Activated CD4-positive, alpha-beta T cell treated with anti-CD3 and anti-CD28 coated beads, Interleukin-10, Interleukin-2, amounts not matched to agents 100 ng/mL and 50 ng/mL, durations not matched to agents 16 hours and 8 hours (primary cell): ENCODE data around the gene MTR.
"Not testable (repeated sequence)": the region's sequence is repeated elsewhere in the genome, so short reads cannot be mapped to it uniquely, and the experiment has no call there.

Experiments
- DNase-seq: peaks from one replicate; pipeline ENCODE4 v3.0.0-alpha.2; 2020

The MTR gene

GRCh38 chr1:236868625-236869467, 73.8 kb downstream of the MTR start:
- peak; percentile 67 for DNase-seq

DNA sequence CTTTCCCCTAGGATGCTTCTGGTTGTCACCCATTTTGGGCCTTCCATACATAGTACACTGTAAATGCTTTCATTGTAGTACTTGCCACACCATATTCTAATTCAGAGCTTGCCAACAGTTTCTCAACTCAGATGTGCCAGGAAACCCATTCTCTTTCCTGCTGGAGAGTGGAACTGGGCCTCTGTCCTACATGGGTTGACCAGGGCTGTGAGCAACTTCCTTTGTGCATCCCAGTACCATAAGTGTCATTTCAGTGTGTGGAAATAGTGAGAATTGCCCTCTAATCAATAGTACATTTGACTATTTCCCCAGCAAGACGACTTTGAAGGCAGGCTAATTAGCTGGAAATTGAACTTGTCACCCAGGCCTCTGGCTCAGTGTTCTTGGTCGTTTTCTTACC, 74.8 kb downstream of the MTR start:
- no peak for DNase-seq

DNA sequence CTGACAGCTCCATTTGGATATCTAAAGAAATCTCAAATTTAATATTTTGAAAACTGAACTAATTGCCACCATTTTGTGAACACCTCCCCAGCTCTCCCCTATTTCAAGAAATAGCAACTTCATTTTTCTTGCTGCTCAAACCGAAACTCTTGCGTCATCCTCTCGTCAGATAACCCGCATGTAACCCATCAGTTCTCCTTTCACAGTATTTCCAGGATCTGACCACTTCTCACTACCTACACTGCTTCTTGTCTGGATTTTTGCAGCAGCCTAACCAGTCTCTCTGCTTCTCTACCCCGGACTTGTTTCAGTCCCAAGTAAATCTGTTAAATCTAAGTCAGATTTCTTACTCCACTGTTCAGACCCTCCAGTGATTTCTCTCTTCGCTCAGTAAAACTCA, 75.6 kb downstream of the MTR start:
- peak; percentile 64 for DNase-seq

- no peak for DNase-seq
Measured at GRCh38 chr1:236872075-236872666, 77.1 kb downstream of the MTR start.

DNA sequence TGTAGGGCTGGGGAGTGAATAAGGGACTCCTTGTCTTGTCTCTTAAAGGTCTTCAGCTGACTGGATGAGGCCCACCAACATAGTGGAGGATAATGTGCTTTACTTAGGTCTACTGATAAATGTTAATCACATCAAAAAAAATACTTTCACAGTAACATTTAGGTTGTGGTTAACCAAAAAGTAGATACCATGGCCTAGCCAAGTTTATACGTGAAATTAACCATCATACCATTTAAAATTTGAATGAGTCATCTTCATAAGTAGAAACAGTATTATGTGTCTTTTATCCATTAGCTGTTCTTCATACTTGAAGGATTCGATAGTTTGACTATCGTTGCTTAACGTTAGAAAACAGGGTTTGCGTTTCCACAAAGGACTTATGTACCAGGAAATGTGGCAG, 80.9 kb downstream of the MTR start:
- DNase-seq = no peak

DNA sequence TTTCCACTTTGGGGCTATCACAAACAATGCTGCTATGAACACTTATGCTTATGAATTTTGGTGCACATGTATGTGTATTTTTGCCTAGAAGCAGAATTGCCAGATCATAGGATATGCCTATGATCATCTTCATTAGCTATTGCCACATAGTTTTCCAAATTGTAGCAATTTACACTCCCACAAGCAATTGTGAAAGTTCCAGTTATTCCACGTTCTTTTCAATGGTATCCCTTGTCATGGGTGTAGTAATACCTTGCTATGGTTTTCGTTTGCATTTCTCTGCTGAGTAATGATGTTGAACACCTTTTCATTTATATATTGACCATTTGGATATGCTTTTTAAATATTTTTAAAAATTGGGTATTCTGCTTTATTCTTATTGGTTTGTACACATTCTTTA, 82.6 kb downstream of the MTR start:
- DNase-seq = no peak

- DNase-seq = no peak
Measured at GRCh38 chr1:236880209-236880608, 85.1 kb downstream of the MTR start.

- DNase-seq = no peak
Measured at GRCh38 chr1:236882678-236883077, 87.6 kb downstream of the MTR start.

- DNase-seq = no peak
Measured at GRCh38 chr1:236886199-236886598, 91.1 kb downstream of the MTR start.

GRCh38 chr1:236887081-236887480, 92.0 kb downstream of the MTR start:
- no peak for DNase-seq

DNA sequence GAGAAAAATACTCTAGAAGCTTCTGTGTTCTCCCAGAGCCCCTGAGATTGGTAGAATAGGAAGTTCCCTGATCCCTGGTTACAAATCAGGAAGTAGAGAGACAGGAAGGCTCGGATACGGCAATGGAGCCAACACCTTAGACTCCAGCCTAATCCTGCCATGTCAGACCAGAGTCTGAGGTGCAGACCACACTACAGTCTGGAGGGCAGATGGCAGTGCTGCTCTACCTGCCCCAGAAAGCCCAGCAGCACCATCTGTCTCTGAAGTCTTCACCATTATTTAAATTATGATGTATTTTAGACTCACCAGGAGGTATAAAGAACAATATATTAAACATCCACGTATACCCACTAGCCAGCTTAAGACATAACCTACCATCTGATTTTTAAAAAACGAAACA, 93.0 kb downstream of the MTR start:
- no peak for DNase-seq

- DNase-seq = no peak
Measured at GRCh38 chr1:236888903-236889302, 93.8 kb downstream of the MTR start.

DNA sequence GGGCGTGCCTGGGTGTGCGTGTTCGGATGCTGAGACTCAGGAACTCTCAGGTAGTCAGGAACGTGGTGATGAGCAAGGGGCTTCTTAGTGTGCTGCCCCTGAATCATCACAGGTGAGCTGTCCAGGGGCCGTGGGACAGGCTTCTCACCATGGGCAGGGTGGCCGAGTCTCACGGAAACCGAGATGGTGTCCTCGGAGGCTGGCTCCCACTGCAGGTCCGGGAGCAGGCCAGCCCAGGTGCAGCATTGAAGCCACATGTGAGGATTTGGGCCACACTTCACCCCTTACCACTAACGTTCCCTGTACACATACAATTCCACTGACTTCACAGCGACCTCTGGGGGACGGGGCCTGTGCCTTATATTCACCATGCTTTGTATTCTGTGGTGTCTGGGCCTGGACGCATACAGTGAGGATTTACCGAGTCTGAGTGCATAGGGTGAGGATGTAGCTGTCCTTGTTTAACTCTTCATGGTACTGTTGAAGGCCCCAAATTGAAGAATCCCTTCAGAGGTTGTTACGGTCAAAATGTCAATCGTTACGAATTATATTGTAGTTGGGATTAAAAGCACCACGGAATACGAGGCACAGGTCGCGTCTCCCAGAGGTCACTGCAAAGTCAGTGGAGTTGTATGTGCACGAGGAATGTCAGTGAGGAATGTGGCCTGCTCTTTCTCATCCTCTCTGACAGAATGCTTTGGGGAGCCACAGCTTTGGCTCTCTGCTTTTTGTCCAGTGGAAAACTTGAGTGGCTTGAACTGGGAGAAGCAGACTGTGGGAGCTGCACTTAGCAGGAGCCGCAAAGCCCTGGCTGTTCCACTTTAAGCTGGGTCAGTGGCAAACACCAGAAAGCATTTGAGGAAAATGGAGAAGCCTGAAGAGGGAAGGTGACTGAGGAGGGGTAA, 95.3 kb downstream of the MTR start:
- DNase-seq = no peak

- no peak for DNase-seq
Measured at GRCh38 chr1:236893626-236894545, 98.8 kb downstream of the MTR start.

- no peak for DNase-seq
Measured at GRCh38 chr1:236895665-236896387, 100.7 kb downstream of the MTR start.

GRCh38 chr1:236896716-236897115, 101.6 kb downstream of the MTR start:
- no peak for DNase-seq

DNA sequence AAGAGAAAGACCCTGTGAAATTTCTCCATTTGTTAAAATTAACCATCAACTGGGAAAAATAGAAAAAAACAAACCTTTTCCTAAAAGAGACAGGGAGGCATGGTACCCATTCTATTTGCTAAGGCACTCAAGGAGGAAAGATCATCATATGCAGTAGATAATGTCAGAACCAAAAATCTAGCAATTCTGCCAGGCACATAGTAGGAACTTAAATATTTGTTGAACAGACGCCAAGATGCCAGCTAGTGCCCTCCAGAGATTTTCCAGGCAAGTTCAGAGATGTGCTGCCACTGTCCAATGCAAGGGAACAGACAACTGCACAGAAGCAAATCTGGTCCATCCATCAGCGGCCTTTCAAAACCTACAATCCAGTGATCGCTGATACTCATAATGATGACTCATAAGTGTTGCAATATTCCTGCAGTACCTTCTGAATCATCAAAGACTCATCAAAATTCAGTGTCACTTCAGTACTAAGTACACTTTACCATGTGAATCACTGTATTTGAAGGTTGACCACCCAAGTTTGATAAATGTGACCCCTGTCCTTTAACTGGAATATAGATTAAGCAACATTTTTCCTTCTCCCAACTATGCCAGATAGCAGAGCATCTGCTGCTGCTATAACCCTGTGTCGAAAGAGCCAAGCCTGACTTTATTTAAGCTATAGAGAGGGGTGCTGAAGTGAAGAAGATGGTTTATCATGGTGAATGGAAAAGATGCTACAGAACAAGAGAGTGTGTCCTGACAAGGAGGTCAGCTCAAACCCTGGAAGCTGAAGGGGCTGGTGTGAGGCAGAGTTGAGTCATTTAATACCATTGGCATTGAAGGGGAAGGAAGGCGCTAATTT, 110.0 kb downstream of the MTR start:
- DNase-seq = peak; percentile 44

DNA sequence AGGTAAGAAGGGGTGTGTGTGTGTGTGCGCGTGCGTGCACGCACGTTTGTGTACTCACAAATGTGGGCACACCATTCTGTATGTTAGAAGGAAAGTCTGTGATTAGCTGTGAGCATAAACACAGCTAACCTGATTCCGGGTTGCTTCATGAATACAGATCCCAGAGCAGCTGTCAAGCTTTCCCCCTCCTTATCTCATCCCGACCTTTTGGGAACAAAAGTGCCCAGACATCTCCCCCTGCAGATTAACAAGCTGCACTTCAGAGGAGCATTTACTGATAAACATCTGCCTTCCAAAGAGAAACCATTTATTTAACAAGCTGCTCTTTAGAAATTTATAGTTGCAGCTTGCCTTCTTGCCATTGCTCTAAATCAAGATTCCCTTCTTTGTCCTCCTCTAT, 112.1 kb downstream of the MTR start:
- no peak for DNase-seq

GRCh38 chr1:236908669-236909068, 113.6 kb downstream of the MTR start:
- DNase-seq = no peak

- not testable (repeated sequence) for DNase-seq
Measured at GRCh38 chr1:236911047-236911446, 116.0 kb downstream of the MTR start.
